NCI-H2196 (cell line): Measurements from ENCODE around the gene ARHGEF38.

Source experiments
- DNase-seq: peaks from one replicate; lab custom pipeline; 2025; ENCODE audit not compliant: unreplicated experiment; lab: John Stamatoyannopoulos, UW

The ARHGEF38 gene, protein sequence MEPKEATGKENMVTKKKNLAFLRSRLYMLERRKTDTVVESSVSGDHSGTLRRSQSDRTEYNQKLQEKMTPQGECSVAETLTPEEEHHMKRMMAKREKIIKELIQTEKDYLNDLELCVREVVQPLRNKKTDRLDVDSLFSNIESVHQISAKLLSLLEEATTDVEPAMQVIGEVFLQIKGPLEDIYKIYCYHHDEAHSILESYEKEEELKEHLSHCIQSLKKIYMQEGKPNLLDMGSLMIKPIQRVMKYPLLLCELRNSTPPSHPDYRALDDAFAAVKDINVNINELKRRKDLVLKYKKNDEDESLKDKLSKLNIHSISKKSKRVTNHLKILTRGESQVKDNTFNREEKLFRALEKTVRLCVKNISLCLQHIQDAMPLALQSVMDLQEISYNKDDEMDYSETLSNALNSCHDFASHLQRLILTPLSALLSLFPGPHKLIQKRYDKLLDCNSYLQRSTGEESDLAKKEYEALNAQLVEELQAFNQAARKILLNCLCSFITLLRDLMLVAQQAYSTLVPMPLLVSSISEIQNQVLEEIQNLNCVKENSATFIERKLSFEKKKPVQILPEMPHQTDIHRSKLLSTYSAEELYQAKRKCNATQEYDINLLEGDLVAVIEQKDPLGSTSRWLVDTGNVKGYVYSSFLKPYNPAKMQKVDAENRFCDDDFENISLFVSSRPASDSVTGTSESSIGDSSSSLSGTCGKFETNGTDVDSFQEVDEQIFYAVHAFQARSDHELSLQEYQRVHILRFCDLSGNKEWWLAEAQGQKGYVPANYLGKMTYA

DNA sequence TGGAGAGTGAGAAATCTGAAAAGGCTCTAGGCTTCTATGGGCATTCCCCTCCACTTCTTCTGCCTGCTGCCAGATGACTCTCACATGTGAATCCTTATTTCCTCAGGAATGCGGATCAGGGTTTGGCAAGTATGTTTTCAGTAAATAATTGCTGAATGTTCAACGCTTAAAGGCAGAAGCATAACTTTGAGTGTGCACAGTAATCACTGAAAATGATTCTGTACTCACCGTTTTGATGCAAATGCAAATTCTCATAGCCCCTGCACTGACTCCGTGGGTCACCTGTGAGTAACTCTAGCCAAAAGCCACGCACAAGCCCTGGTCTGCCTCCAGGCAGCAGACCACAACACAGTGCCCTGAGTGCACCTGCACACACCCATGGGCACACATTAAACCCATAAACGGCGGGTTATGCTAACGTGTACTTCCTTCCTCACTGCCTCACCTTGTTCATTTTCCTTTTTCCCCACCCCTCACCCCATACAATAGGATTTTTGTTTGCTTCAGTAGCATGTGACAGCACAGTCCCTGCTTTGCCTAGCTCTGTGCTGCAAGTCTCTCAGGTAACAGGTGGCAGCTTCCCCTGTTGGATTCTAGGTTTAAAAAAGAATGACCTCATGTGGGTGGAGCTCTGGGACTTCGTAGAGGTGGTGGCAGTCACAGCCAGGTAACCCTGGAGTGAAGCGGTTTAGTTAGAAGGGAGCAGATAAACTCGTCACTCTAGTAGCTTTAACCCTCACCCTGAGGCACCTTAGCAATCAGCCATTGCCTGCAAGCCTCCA, at the start of gene ARHGEF38:
ARHGEF38 (plus strand) TSS at position 656 of the 782 bp plus-strand sequence. CDS start 146 bp downstream, outside the sequence.
- peak; percentile 67 for DNase-seq

DNA sequence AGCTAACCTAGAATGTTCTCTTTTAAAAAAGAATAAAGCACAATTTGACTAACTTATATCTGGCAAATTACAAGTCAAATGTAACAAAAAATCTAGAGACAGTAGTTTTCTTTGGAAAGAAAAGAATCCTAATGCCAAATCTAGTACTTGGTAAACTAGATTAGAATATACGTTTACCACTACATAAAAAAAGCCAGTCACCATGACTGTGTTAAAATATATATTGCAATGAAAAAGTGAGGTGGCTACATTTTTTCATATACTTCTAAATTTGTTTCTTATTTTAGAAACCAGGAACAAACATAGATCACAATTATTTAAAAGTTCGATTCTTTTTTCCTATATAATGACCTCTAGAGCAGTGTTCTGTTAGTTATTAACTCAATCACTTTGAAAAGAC, 48.9 kb upstream of the ARHGEF38 start:
- DNase-seq = no peak

DNA sequence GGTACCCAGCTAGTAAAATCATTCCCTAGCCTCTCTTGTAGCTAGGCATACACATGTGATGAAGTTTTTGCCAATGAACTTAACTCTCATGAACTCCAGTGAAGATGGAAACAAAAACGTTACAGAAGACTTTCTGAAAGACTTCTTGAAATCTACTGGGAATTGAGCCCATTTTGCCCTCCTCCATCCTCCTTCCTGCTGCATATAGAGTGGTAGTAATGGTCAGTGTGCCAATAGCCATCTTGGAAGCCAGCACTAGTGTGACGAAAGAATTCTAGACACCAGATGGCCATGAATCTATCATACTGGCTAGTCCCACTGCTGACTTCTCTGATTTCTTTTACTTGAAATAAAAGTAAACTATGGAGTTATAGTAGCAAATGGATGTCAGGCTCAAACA, 47.7 kb upstream of the ARHGEF38 start:
- DNase-seq = no peak

DNA sequence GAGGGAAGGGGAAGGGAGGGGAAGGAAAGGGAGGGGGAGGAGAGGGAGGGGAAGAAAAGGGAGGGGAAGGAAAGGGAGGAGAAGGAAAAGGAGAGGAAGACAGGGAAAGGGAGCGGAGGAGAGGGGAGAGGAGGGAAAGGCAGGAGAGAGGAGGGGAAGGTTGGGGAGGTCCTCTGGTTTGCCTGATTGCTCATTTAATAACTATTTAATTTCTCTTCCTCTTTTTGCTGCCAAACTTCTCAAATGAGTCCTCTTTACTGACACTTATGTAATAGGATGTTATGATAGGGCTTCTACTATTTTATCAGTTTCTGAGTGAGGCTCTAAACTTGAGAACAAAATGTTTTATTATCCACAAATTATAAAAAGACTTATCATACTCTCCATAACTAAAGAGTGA, 43.1 kb upstream of the ARHGEF38 start:
- DNase-seq = no peak

DNA sequence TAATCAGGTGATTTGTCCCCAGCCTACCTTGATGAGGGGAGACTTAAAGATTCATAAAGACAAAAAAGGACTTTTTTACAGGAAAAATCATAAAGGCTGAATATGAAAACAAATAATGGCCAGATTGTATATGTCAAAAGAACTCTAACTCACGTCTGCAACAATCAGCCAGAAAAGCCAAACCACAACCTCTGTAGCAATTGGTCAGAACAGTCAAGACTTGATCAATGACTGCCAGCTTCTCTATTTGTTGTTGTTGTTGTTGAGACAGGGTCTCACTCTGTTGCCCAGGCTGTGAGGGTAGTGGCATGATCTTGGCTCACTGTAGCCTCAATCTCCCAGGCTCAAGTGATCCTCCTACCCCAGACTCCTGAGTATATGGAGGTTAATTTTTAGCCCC, 42.7 kb upstream of the ARHGEF38 start:
- no peak for DNase-seq

DNA sequence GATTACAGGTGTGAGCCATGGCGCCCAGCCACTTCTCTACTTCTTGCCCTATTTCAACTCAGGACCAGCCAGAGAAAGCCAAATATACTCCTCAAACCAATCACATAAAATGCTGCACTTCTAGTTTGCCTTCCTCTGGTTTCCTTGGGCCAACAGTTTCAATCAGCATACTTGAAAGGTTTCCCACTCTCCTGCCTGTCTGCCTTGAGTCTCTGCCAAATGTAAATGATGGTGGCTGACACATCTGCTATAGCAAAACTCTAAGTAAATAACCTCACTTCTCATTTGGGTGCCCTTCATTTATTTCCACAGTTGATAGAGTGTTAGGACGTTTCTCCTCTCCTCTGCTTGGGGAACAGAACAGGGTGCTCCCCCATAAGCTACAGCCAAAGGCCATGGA, 42.2 kb upstream of the ARHGEF38 start:
- DNase-seq = no peak

DNA sequence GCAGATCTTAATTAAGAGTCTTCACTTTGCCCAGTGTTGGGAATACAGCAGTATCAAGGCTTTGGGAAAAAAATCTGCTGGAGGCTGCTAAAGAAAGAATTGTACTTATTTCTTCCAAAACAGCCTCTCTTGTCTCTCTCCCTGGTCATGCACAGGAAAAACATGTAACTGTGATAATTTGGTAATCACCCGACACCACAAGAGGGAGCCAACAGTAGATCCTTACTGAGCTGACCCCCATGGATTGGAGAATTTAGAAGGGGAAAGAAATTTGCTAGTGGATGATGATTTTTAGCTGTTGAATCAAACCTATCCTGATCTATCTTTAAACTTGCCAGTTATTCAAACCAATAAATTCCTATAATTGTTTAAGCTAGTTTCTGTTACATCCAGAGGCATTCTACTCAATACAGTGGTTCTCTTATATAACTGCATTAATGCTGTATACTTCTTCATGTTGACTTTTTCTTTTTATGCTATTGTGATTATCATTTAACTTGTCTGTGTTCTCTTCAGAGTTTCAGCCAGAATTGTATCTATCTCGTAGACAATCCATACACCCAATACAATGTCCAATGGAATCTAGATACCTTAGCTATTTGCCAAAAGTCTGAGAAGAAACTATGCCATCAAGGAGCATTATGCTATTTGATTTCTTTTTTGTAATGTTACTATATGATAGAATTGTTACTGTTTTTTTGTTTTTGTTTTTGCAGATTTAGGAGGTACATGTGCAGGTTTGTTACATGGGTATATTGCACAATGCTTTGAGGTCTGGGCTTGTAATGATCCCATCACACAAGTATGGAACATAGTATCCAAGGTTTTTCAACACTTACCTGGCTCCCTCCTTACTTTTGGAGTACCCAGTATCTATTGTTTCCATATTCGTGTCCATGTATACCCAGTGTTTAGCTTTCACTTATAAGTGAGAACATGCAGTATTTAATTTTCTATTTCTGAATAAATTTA, 31.3 kb upstream of the ARHGEF38 start:
- peak; percentile 15 for DNase-seq

DNA sequence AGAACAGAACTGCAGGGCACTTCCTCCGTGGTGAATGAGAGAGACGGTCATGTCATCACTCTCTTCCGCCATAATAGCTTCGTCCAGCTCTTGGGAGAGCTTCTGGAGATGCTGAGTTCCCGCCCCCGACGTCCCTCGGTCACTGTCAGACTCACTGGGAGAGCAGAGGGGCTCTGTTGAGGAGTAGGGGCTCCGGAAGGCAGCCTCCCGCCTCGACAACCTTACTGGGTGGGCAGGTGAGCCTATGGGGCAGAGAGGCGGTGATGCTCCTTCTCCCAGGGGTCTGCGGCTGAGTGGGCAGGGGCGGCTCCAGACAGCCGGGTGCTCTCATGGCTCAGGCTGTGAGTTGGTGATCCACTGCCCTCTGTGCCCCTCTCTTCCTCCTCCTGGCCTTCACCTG, 25.8 kb upstream of the ARHGEF38 start:
- DNase-seq = no peak

DNA sequence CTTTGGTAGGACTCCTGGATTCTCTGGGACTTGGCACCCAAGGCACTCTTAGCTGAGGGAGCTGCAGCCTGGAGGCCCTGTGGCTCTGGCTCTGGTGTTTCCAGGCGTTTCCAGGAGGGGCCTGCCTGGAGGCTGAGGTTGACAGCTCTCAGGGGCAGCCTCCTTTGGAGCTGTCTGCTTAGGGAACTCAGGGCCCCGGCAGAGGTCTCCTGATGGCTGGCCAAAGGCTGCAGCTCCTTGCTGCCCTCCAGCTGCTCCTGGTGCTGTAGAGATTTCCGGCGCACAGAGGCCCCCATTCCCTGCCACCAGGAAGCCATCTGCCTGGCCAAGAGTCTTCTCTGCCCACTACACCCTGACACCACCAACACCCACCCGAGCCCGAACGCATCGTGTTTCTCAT, 25.3 kb upstream of the ARHGEF38 start:
- no peak for DNase-seq

DNA sequence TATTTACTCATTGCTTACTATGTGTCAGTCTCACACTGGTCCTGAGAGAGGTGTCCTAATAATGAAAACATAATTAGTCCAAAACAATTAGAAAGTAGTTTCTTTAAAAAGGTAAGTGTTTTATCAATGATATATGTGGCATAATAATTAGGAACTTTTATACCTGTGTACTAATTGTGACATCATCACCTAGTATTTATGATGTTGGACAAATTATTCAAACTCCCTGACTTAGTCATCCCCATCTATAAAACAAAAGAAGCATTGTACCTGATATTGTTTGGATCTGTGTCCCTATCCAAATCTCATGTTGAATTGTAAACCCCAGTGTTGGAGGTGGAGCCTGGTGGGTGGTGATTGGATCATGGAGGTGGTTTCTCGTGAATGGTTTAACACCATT, 15.8 kb upstream of the ARHGEF38 start:
- no peak for DNase-seq

DNA sequence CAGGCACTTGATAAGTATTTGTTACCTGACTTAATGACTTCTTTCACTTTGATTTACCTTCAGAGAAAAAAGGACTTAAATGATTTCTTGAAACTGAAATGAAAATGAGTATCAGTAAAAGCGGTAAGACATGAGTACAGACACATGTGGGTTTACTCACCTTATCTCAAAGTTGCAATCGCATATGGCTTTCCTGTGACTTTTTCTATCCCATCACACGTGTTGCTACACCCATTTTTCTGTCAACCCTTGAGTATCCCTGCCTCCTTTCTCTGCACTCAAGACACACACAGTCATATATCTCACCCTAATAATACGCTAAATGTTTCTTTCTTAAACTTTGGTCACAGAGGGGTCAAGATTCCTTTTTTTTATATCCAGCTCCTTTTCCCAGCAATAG, 11.0 kb upstream of the ARHGEF38 start:
- DNase-seq = no peak

DNA sequence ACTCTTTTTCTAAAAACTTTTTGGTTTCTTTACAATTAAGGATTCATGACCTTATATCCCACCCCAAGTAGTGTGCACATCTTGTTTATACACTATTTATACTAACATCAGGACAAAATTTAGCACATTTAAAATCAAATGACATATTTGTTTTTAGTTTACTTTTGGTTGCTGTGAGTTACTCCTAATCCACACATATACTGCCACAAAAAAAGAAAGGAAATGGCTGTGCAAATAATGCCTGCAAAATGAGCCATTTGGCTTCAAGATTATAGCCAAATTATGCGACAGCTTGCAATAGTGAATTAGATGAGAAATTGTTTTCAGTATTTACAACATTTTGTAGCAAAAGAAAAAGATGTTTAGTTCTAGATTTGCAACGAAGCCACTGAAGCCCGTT, 10.4 kb upstream of the ARHGEF38 start:
- no peak for DNase-seq

DNA sequence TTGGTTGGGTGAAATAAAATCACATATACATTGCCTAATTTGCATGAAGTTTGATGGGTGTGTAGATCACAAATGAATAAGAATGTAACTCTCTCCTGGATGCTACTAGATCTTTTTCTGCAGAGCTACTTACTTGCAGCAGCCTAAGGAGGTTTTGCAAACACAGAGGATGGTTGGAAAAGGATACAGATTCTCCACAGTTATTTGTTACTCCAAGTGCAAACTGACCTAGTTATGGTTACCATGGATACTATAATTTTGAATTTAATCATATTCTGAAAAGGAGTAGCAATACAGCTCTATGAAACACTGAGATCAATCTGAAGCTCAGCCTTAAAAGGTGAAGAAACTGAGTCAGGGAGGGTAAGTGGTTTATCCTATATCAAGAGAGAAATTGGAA, 9.1 kb upstream of the ARHGEF38 start:
- no peak for DNase-seq

DNA sequence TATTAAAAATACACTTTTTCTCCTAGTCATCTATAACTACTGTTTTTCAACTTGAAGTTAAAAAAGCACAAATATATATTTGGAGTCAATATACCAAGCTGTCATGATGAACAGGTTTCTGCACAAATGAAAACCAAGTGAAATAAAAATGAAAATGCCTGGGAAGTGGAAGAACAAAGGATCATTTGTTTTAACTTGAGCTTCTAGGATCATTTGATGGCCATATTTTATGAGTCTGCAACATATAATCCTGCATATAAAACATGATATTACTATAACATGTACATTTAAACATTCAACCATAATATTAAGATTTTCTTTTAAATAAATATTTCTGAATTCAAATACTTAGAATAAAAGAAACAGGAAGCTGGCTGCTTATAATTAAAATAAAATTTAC, 8.5 kb upstream of the ARHGEF38 start:
- no peak for DNase-seq

DNA sequence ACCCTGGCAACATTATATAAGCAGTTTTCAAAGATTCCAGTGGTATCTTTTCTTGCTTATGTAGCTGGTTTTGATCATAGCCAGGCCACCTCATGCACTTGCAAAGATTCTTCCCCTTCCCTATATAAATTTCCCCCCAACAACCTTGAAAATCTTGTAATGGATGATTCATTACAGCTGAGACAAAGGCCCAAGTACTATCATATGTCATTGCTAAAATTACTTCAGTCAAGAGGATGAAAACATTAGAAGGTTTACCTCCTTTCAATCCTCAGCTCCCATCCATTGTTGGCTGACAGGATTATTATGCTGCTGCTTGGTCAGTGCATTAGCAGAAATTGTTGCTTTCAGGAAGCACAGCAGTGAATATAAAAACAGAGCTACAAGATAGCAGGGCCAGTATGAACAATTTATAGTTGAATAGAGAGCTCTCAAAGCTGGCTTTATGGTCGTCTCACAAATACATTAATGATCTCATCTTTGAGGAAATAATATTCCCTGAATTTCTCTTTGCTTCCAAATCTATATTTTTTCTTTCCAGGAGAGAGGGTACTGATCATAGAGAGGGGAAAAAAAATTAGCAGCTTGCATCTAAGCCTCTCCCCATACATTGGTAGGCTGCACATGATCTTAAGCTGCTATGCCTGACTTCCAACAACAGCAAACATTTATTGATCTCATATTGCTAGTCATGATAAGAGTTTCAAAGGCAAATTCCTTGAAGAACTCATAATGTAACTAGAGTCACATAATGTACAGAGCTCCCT, 7.7 kb upstream of the ARHGEF38 start:
- DNase-seq = no peak

DNA sequence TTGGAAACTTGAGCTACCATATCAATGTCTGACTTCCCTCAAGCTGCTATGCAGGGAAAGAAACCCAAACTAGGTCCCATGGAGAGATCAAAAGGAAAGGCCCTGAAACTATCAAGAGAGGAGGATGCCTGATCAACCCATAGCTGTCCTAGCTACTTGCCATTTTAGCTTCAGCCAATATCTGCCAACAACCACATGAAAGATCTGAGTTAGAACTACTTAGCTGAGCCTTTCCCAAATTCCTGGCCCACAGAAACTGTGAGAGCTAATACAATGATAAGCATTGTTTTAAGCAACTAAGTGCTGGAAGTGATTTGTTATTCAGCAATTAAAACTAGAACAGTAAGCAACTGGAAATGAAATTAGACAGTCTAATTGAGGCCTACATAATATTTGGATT, 6.3 kb upstream of the ARHGEF38 start:
- DNase-seq = no peak

DNA sequence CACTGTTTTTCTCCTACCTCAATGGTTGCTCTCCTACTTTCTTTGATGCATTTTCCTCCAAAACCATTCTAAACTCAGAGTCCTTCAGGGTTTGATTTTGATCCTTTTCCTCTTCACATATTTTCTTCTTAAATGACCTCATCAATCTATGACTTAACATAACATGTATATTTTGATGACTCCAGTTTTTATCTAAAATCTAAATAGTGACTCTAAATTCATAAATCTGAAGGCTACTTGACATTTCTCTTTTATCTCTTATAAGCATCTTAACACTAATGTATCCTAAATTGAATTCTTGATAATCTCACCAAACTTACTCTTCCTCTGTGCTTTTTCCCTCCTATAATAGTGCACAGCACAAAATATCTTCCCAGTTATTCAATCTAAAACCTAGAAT, 4.7 kb upstream of the ARHGEF38 start:
- no peak for DNase-seq

DNA sequence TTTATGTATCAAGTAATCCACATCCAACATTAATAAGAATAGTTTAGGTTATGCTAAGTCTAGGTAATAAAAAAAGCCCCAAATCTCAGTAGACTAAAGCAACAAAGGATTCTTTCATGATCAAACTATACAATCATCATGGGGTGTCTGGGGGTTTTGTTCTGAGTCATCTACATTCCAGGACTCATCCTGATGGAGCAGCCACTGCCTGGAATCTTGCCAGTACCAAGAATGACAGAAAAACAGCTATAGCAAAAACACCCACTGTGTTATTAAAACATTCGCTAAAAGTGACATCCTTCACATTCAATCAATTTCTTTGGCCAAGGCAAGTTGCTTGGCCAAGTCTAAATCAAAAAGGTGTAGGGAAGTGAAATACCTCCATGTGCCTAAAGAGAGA, 3.9 kb upstream of the ARHGEF38 start:
- no peak for DNase-seq

DNA sequence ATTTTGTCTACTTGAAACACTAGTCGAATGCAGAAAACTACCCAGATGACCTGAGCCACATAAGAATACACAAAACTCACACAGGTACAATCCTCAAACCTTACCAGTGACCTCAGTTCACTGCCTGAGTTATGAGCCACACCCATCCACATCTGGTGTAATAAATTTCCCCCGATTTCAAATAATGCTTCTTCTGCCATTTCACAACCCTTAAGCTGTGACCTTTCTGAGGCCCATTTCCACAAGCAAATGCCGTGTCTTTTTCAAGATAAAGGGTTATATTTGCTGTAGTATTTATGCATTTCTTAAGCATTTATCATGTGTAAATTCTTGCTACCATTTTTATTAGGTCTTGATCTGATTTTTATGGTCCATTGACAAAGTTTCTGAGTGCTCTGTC, 1.8 kb upstream of the ARHGEF38 start:
- DNase-seq = no peak

DNA sequence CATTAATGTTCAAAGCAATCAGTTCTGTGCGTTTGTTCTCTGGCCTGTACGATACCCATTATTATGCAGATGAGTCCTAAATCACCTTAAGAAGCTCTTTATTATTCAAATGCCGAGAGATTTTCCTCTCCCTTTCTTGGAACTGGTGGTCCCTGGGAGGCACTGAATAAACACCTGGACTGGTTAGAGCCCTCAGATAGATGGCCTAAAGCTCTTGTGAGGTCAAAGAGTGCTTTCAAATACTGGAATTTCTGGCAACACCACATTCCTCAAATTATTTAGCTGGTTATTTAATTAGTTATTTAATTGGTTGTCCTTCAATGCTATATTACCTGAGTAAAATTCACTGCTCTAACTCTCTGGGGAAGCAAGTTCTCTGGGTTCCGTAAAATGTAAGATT, 3.0 kb downstream of the ARHGEF38 start:
- DNase-seq = no peak
